Inflammatory macrophage (primary cell): Measurements from ENCODE around the gene MUC5B.
A peak's percentile ranks its signal among the peaks of the same experiment; 100 is the strongest.
"Not testable (repeated sequence)": the region's sequence is repeated elsewhere in the genome, so short reads cannot be mapped to it uniquely, and the experiment has no call there.

Experiments used
- DNase-seq, 2 donors: peaks; one replicate each; pipeline ENCODE4 v3.0.0-alpha.2; 2020 to 2022

Gene MUC5B

DNA sequence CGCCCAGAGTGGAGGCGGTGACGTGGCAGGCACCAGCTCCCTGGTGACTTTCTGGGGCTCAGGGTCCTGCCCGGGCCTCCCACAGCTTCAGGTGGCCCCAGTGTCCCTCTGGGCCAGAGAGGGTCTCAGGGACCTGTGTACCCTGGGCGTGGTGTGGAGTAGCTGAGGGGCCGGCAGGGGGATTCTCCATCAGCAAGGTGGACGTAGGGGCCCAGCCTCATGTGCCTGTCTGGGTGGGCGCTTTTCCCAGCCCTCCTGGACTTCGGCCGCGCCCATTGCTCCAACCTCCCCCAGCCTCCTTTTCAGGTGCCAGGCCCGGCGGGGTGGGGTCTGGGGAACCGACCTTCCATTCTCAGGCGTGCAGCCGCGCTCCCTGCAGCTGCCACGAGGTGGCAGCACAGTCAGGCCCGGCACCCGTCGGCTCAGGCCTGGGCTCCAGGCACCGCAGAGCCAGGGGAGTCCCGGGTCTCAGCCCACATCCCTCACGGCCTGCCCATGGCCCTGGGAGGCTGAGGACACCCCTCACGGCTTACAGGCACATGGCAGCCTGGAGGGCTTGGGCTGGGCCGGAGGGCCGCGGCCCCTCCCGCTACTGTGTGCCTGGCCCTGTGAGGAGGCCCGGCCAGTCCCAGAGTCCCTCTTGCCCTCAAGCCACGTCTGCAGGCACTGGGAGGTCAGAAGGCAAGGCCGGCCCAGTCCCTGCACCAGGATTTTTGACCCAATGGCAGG lies 19.9 kb upstream of the MUC5B start:
- DNase-seq, result peak; percentile 33 to 45

GRCh38 chr11:1203505-1204271 lies 19.2 kb upstream of the MUC5B start:
- DNase-seq, result no peak

DNA sequence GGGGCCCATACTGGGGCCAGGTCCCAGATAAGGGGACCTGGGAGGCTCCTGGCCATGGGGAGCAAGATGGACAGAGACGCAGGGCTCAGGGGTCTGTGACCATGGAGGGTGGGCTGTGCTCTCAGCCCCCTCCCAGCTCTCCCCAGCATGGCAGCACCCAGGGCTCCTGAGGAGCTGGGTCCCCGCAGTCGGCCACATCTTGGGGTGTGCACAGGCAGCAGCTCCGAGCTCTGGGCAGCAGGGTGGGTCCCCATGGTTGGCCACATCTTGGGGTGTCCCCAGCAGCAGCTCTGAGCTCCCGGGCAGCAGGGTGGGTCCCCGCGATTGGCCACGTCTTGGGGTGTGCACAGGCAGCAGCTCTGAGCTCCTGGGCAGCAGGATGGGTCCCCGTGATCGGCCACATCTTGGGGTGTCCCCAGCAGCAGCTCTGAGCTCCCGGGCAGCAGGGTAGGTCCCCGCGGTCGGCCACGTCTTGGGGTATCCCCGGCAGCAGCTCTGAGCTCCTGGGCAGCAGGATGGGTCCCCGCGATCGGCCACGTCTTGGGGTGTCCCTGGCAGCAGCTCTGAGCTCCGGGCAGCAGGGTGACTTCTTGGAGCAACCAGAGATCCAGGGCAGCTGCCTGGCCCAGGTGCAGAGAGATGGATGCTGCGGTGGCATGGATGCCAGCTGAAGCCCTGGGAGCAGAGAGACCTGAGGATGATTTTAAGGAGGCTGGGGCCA lies 18.3 kb upstream of the MUC5B start:
- no peak for DNase-seq

- DNase-seq, result no peak
Observed at GRCh38 chr11:1205121-1205986, 17.5 kb upstream of the MUC5B start.

DNA sequence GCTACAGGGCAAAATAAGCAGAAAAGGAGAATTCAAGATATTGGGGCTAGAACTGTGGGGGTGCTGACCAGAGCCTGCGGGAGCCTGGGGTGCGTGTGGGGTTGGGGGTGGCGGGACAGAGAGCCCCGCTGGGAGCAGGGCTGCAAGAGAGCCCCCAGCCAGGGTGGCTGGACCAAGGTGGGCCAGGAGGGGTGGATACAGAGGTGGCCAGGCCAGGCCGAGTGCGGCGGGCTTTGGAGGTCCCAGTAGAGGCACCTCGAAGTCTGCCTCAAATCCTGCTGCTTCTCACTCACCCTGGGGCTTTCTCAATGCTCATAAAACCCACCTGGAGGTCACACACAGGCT lies 16.9 kb upstream of the MUC5B start:
- no peak for DNase-seq

DNA sequence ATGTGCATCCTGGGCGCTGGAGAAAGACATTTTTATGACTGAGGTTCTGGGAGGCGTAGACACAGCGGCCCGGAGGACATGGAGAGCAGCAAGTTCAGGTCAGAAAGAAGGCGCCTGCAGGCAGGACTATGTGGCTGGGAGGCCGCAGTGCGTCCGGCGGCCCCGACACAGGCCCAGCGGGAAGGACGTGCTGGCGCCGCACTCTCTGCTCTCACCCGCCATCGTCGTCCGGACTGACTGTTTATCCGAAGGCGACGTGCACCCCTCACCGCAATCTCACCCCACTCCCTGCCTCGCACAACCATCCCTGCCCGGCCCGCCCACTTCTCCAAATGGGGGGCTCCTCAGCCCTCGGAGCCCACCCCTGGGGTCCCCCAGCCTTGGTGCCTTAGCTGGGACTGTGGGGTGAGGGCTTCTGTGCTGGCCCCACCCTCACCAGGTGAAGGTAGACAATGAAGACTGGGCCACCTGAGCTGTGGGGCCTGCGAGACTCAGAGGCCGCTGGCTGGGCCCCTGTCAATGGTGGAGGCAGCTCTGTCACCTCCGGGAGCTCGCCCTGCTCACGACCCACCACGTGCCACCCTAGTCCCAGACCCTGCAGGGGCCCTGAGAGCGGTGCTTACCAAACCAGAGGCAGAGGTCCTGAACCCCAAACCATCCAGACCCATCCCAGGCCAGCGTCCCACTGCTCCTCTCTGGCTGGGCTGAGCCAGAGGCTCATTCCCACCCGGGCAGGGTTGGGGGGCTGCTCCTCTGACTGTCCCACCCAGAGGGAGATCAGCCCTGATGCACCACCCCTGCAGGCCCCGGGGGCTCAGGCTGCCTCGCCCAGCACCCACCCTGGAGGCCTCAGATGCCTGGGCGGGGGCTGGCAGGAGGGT lies 16.2 kb upstream of the MUC5B start:
- no peak for DNase-seq

- no peak for DNase-seq
Observed at GRCh38 chr11:1207401-1208143, 15.3 kb upstream of the MUC5B start.

DNA sequence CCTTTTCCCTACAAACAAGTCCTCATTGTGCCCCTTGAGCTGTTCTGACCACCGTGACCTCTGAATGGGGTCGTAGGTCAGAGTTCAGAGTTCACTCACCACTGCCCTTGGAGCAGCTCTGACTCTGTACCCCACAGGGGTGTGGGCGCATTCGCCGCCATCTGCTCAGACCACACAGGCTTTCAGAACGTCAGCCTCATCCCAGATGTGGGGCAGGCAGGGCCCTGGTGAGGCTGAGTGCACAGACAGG lies 14.8 kb upstream of the MUC5B start:
- no peak for DNase-seq

DNA sequence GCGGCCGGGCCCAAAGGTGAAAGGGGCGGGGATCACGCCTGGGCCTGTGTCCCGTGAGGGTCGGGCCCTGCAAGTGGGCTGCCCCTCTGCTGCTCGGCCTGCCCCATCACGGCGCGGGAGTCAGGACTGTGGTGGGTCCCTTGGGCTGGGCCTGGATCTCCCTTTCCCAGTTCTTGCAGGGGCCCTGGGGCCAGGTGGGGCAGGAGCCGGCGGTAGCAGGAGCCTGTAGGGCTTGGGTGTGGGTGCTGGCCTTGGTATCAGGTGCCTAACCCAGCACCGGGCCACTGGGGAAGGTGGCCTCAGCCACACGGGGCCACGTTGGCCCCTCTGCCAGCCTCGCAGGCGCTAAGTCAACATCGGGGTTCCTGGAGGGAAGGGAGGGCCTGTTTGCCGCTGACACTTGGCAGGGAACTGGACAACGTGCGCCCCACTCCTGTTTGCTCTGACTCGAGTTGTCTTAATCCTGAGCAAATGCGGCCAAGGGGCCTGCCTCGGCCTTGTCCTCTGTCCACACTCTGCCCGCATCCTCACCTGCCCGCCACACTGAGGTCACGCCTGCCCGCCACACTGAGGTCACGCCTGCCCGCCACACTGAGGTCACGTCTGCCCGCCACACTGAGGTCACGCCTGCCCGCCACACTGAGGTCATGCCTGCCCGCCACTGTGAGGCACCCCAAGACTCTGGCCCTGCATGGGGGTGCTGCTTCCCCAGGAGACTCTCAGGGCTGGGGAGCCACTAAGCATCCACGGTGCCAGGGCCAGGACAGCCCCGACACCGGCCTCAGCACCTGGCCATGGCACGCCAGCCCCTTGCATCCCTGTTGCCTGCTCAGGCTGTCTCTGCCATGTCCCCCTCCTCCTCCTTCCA lies 14.2 kb upstream of the MUC5B start:
- DNase-seq, result no peak

DNA sequence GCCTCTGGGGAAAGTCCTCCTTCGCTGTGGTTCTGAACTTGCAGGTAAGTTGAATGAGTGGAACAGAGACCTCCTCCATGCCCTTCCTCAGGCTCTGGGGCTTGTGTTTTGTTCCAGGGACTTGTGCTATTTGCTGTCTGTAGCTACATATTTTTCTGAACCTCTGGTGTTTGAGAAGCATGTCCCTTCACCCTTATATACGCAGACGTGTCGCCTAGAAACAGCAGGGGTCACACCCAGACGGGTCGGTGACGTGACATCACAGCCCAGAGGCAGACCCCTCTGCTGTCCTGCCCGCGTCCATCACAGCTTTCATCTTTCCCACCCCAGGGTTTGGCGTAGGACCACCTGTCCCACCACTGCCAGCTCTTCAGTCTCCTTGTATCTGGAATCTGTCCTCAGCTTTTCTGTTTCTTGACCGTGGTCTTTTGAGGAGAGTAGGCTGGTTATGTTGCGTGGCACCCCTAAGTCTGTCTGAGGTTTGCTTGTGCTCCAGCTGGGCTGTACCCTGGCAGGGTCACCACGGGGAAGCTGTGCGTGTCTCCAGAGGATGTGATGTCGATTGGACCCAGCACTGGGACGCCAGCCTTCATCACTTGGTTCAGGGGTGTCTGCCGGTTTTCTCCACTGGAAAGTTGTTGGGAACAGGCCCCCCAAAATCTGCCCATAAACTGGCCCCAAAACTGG lies 13.4 kb upstream of the MUC5B start:
- no peak for DNase-seq

GRCh38 chr11:1211838-1212237 lies 11.0 kb upstream of the MUC5B start:
- DNase-seq, result no peak

GRCh38 chr11:1215826-1216225 lies 7.0 kb upstream of the MUC5B start:
- not testable (repeated sequence) for DNase-seq

GRCh38 chr11:1217151-1217550 lies 5.7 kb upstream of the MUC5B start:
- no peak for DNase-seq

DNA sequence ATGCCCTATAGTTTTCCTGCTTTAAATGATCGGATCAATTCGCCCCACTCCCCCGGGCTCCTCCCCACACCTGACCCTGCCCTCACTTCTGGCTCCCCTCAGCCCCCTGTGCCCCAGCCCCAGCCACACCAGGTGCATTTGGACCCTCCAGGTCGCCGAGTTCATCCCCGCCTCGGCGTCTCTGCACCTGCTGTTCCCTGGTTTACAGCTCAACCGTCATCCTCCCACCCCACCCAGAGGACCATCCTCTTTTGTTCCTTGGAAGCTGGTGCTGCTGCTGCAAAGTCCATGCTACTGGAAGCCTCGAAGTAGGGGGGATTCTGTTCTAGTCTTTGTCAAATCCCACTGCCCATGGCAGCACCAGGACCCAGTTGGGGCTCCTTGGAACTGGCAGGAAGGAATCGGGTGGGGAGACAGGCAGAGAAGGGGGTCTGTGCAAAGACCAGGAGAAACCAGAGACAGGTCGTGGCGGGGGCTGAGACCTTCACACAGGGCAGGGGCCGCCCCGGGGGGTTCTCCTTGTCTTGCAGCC lies 4.5 kb upstream of the MUC5B start:
- no peak for DNase-seq

- no peak for DNase-seq
Observed at GRCh38 chr11:1218788-1219445, 3.9 kb upstream of the MUC5B start.

DNA sequence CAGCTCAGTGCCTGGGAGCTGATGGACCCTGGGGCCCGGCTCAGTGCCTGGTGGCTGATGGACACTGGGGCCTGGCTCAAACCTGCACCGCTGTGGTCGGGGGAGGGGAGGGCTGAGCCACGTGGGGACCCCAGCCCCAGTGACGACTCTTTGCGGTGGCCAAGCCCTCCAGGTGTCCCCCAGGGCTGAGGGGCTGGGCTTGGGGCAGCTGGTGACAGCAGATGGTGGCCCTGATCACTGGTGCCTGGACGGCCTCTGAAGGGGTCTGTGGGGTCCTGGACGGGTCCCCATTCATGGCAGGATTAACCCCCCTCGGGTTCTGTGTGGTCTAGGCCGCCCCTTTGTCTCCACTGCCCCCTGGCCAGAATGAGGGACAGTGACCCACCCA lies 3.4 kb upstream of the MUC5B start:
- DNase-seq, result no peak

GRCh38 chr11:1219834-1220815 lies 2.7 kb upstream of the MUC5B start:
- no peak for DNase-seq
